MM.1S (cell line): Measurements from ENCODE around the gene PPP1R9B.

Experiments used
- CTCF ChIP-seq: fragments of 300-600 bp; sonication (generic); IDR thresholded peaks from 2 replicates; pipeline ENCODE4 v1.5.1; 2016; ENCODE audit warnings: antibody characterized with exemption, low read length, mixed read lengths
- EZH2 ChIP-seq: fragments of 300-600 bp; sonication (generic); optimal IDR thresholded peaks from 2 replicates; pipeline ENCODE3; 2017; ENCODE audit warnings: low read depth, mild to moderate bottlenecking, antibody characterized with exemption, low read length, mixed read lengths

- no peak for TF ChIP-seq CTCF
- TF ChIP-seq EZH2: no peak
These were observed 33.0 kb upstream of the PPP1R9B start for GRCh38 chr17:50183421-50183994.
